GM12878 (cell line): ENCODE results near the gene STK4.

Source experiments
- CREM ChIP-seq: IDR thresholded peaks from 2 replicates; pipeline ENCODE4 v1.6.1; 2014; ENCODE audit warnings: antibody characterized with exemption, low read depth
- CTCF ChIP-seq, 3 experiments: IDR thresholded peaks in 2 of 3; conservative IDR thresholded peaks in 1 of 3; 2 replicates each; pipeline ENCODE4 v1.5.1; 2011; ENCODE audit warnings: low read depth in 3 of 3, low read length in 3 of 3, mild to moderate bottlenecking in 3 of 3, control low read depth in 2 of 3, moderate library complexity in 2 of 3, inconsistent platforms in 1 of 3, mixed read lengths in 1 of 3; ENCODE audit not compliant: control insufficient read depth in 2 of 3, insufficient read depth in 1 of 3; ENCODE audit errors: extremely low read depth in 1 of 3
- POLR2AphosphoS5 ChIP-seq: IDR thresholded peaks from 2 replicates; pipeline ENCODE4 v1.6.1; 2011; ENCODE audit warnings: mild to moderate bottlenecking, low read length, inconsistent platforms

DNA sequence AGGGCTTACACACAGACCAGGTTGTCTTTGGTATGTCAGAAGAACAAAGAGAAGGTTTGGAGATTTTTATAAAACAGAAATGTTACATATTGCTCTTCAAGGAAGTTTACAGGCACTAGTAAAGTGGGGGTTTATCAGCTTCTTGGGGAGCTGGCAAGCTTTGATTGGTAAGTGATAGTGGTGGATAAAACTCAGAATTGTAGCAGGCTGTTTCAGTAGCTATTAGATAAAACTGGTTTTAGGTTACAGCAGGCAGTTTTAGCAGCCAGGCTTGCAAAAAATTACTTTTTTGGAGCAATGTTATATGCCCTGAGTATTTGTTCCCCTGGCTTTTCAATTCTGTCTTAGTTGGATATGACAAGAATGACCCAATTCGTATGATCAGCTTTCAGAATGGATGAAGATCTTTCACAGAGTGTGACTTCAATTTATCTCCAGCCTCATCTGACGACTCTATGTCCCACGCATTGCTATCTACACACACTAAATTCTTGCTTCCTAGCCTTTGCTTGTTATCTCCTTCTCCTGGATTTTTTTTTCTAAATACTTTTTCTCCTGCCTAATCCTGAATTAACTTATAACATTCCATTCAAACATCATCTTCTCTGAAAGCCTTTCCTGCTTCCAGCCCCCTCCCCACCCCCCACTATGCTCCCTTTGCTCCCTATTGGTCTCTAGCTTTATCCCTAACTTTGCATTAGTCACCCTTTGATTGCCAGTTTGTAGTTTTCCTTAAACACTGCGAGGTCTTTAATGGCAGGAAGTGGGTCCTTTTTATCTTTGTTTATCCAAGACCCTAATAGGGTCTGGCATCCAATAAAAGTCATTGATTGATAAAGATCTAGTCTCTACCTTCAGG is 5.1 kb upstream of the STK4 start:
- TF ChIP-seq POLR2AphosphoS5 (no peak), CTCF (IDR thresholded peaks at IDR 0.05 in 2 of 3, conservative IDR thresholded peaks at IDR 0.05 in 1 of 3; ENCODE audit: control insufficient read depth in 2 of 3, extremely low read depth in 1 of 3, insufficient read depth in 1 of 3, low read depth in 3 of 3, low read length in 3 of 3) (no peak), CREM (no peak)
